Measurements from ENCODE around the gene PTPRG.

Gene PTPRG

DNA sequence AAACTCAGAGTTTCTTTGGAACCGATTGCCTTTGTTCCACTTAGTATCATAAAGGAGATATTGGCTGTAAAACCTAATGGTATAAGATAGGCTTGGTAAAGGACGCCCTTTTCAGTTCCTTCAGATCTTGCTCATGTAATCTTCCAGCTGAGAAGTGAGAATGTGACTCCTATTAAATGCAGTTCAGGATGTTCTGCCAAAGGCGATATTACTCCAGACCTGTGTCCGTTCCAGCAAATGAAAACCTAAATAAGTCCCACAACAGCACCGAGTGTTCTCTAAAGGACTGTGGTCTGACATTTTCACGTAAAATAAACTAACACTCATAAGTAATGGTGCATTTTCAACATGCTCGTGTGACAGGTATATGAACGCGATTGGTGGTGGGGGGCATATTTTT, 535.8 kb downstream of the PTPRG start:
- no peak for DNase-seq

DNA sequence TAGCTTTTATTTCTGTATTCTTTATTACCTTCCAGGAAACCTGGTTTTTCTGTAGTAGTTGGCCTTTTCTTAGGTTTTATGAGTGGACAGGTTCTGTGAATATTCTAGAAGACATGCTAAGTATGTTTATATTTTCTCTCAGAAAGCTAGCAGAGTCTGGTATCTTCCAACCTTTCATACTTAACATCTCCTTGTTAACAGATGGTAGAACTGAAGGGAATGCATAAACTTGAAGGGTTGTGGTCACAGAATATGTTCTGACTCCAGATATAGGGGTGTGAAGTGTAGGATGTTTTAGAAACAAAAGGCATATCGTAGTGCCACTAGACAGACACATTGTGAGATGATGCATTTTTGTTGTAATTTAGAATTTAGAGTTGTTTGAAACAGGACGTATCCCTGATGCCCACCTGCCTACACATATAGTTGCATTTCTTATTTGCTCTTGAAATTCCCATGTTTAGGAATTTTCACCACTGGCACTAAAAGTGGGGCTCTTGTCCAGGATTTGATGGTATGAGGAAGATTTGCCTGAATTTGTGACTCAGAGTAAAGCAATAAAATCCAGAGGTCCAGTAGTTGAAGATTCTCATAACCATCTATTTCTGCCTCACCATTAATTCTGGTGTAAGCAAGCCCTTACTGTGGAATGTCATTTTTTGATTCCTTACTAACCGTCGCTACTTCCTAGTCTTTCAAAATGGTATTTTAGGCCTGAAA, 537.4 kb downstream of the PTPRG start:
- DNase-seq: no peak

DNA sequence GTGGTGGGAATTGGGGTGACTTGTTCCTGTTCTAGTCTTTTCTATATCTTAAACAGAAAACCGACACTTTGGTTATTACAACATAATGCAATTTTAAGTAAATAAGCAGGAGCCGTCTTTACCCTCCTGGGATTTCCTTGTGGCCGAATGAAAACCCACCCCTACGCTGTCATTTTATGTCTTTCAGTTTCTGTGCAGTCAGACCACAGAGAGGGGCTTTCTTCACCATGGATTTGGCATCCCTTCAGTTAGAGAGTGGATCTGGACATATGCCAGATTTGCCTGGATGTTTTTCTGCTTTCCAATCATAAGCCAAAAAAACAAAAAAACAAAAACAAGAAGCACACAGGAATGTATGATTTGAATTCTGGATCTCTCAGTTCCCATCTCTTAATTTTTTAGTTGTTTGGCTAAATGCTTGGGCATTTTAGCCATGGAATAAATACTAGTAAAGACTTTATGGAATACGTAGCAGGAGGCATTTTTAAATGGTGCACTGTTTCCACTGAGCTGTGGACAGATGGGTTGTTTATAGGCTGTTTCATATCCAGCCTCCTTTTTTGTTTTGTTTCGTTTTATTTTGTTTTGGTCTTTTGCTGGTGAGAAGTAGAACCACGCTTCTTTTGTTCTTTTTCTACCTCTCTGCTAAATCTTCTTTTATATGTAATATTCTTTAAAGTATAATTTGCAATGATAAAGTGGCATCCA, 539.1 kb downstream of the PTPRG start:
- no peak for DNase-seq

DNA sequence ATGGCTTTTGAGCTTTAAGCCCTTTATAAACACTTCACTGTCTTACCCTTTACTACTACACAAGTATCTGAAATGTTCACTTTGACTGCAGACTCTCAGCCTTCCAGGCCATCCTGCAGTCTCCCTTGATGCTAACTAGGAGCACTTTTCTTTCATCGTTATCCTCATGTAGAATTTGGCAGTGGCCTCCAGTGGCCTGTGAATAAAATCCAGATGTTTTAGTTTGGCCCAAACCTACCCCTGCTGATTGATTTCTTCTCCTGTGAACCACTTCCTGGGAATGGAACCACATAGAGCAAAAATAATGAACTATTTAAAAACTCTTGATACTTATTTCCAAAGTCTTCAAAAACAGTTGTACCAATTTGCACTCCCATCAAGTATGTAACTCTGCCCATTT, 540.1 kb downstream of the PTPRG start:
- no peak for DNase-seq

DNA sequence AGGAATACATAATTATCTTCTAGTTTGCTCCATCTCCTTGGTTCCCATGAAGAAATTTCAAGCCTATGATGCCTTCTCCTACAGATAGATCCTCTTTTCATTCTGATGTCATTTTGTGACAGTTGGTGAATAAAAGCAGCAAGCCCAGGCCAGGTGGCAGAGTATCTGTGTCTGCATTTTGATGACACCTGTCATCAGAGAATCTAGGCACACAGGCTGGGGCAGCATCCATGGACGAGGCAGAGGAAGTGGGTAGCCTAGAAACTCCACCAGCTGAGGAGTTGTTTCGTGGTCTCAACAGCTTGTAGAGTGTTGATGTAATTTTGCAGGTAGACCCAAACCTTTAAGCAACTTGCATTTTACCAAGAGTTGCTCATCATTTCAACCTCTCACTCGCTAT, 542.2 kb downstream of the PTPRG start:
- no peak for DNase-seq

DNA sequence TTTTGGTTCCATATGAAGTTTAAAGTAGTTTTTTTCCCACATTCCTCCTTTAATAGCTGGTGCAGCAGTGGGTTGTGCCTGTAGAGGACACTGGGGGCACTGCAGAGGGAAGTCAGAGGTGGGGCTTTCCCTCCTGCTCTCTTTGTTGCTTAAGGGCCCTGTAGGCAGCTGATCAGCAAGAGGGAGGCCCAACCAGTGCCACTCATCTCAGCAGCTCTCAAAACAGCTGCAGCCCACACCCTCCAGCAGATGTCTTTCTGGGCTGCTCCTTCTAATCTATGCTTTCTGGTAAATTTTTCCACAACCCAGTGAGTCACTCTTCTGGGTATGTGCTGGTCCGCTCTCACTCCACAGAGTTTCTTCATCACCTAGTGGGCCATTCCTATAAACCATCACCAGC, 548.2 kb downstream of the PTPRG start:
- no peak for DNase-seq

DNA sequence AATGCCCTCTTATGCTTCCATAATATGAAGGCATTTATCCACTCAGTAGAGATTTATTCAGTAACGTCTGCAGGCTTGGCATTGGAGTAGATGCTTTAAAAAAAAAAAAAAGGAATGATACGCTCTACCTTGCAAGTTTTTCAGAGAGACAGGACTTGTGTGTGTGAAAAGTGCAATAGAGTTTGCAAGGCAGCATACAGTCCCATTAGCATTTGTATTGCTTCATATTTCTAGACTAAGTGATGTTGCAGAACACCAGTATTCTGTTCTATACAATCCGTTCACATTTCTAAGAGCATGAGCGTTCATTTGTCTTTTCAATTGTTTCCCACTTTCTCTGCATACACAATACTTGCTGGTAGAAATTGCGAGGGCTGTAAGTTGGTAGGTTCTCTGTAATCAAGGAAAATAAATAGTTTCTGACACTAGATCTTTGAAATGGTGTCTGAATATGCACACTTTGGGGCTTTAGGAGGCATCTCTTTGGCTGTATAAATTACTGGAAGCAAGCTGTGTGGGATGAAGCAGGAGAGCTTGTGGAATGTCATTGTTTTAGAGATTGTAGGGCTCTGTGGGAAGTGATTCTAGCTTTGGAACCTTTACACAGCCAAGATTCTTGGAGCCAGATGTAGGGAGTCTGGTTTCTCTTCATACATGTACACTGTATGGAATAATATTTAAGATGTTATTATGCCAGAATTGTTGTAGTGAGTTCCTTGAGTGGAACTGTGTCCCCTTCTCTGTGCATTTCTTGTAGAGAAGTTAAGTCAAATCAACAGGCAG, 549.3 kb downstream of the PTPRG start:
- DNase-seq: no peak

DNA sequence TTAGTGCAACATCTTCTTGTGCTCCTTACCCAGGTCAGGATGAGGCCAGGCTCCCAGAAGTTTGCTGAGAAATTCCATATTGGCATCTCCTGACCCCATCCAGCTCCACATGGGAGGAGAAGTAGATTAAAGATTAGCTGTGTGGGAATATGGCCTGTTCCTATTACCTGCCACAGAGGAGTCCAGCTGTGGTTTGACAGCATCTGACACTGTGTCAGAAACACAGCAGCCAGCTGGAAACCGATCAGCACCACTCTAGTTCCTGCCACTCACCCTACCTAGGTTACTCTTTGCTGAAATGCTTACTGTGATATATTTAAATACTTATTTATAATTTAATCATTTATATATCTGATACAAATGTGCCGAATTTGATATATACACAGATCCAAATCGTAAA, 551.7 kb downstream of the PTPRG start:
- no peak for DNase-seq

DNA sequence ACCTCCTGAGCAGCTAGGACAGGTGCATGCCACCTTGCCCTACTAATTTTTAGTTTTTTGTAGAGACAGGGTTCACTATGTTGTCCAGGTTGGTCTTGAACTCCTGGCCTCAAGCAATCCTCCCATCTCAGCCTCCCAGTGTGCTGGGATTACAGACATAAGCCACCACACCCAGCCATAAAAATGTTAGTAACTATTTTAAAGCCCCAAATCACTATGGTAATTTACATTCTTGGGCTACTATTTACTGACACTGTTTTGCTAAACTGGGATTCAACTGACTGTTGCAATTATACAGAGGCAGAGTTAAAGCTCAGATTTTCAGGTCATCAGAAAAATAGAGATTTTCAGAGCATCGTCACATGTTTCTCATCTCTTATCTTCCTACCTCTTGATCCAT, 553.4 kb downstream of the PTPRG start:
- DNase-seq: no peak

DNA sequence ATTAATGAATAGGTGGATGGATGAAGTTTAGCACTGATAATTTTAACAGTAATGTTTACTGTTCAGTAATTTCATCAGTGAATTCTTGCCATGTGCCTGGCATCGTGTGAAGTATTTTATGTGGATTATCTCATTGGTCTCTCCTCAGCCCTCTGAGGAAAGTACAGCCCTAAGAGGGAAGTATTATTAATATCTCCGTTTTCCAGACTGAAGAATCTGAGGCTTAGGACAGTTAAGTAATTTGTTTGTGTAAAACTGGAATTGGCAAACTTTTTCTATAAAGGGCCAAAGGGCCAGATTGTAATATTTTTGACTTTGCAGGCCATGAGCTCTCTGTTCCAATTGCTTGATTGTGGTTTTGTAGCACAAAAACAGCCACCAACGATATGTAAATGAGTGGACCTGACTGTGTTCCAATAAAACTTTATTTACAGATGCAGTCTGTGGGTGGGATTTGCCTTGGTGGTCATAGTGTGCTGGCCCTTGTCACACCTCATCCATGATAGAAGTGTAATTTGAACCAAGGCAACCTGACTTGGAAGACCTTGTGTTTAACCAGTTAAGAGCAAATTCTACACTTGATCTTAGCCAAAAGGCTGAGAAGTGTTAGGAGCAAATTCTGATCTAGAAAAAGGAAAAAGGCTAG, 556.7 kb downstream of the PTPRG start:
- DNase-seq: no peak

DNA sequence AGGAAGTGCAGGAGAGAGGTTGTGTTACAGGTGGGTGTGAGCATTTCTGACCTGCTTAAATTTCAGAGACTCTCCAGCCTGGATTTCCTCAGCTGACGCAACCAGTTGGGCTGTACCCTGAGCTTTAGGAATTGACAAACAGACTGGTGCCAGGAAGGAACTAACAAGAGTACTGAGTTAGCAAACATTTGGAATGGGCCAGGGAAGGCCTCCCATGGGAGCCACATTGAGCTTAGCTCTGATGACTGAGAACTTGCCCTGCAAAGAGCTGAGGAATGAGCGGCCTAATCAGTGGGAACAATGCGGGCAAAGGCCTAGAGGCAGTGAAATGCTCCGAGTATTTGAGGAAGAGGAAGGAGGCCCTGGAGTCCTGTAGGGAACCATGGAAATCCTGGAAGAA, 557.8 kb downstream of the PTPRG start:
- DNase-seq: no peak

DNA sequence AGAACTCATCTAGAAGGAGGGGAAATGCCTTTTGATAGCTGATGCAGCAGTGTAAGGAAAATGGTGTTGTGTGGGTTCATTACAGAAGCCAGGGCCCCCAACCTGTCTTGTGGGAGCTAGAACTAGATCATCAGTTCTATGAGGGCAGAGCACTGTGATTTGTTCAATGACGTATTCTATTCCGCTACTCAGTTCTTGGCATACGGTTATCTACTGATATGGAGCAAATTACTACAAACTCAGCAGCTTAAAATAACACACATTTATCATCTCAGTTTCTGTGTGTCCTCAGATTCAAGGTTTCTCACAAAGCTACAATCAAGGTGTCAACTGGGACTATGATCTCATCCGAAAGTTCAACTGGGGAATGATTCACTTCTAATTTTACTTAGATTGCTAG, 561.4 kb downstream of the PTPRG start:
- DNase-seq: no peak

DNA sequence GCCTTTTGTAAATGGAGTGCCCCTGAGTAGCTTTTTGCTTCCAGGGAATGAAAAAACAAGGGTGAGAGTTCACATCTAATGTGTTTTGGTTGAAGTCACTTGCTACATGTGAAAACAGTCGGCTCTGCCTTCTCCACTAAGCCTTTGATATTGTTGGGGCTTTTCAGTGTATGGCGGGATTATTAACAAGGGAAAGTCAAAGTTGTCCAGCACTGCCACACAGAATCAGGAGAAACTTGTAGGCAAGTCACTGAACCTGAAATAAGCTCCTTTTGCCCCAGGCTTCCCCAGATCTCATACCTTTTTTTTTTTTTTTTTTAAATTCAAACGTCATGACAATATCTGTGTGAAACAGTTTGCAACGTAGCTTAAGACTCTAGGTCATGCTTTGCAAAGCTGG, 564.0 kb downstream of the PTPRG start:
- DNase-seq: no peak

DNA sequence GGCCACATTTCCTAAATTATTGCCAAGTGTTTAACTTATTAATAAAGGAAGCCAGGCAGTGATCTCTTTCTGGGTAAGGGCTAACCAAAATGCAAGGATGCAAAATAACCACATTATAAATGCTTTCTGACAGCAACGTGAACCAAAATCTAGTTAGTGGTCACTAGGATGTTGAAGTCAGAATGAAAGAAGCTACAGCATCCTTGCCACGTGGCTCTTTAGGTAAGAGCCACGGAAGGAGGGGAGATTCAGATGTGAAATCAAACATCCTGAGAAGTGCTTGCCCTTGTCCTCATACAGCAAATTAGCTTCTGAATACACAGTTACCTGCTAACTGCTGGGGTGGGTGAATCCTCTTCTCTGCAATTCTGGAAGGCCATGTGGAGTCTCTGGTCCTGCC, 565.7 kb downstream of the PTPRG start:
- DNase-seq: no peak

DNA sequence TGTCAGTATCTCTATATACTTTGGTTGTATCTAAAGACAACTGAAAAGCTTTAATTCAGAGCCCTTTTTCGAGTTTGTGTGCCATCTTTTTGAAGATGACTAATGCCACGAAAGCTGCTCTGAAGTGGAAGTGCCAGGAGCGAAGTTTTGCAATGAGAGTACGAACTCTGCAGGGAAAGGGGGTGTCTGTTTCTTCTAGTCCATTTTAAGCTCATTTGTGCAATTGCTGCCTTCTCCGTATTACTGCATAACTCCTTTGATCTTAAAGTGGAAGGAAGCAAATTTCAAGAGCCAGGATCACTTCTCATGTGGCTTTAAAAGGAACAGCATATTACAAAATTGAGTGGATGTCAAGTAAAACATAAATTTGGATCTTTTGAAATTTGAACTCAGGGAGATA, 566.7 kb downstream of the PTPRG start:
- no peak for DNase-seq

DNA sequence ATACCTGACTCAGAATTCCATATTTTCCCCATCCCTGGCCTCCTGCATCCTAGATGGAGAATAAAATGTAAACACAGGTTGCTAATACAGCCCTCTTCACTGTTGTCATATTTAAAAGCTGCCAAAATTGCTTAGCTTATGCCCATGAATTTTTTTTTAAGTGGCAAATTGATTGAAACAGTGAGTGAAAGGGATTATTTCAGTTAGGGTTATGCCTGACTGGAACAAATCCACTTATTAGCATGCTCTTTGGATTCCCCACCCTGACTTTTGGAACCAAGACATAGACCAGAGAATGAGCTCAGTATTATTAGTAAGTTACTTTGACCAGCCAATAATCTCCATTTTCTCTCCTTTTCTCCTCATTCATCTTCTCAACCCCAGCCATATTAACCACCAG, 567.3 kb downstream of the PTPRG start:
- no peak for DNase-seq

DNA sequence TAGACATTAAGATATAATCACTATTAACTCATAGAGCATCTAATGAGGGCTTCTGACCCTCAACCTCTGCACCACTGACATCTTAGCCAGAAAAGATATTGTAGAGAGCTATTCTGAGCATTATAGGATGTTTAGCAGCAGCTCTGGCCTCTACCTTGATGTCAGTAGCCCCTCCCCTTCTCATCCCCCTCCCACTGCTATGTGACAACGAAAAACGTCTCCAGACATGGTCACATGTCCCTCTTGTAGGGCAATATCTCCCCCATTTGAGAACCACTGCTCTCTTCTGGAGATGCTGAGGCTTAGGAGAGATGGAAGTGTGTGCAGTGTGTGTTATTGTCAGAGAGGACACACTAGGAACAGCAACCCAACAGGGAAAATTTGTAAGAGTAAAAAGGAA, 569.7 kb downstream of the PTPRG start:
- DNase-seq: no peak

DNA sequence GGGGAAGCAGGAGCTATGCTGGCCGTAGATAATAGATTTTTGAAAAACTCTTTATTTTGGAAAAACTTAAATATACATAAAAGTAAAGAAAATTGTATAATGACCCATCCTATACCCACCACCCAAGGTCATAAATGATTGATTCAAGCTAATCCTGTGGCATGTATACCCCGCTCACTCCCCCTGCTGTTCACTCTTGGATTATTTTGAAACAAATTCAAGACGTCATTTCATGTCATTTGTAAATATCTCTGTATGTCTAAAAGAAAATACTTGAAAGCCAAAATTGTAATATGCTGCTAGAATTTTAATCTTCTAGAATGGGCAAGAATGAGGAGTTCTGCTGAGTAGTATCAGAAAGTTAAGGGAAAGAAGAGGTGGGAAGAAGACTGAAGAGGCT, 570.2 kb downstream of the PTPRG start:
- no peak for DNase-seq

DNA sequence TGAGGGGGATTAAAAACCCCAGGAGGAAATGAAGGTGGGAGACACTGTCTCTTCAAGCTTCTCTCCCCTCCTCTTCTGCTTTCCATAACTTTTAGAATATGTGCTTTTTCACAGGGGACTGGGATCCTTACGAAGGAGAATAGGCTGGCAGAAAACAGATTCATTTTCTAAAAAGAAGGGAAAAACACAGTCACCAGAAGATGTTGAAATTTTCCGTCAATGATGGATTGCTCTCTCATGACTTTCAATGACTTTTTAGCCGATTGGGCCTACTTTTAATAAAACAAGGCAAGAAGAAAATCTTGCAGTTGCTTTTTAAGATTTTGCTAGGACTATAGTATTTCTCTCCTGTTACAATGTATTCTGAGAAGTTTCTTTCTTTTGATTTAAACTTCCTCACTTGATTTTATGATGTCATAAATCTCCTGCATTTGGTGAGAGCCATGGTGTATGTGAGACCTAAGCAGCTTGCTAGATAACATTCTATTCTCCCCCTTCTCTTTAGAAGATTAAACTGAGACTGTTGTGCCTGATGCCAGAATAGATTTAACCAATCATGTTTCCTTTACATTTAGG, 570.7 kb downstream of the PTPRG start:
- no peak for DNase-seq

DNA sequence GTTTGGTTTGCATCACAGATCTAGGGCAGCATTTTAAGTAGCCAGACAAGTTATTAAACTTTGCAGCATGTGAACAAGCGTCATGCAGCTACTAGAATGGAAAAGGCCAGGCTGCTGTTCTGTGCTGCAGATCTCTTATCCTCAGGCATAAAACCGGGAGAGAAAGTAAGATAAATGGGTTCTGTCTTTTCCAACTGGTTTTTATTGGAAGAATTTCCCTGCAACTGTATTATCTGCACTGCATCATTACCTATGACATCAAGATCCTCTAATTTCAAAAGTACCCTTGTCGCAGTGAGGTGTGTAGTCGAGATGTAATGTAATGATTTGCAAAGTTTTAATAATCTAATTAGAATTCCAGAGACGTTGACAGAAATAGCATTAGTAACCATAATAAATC, 571.6 kb downstream of the PTPRG start:
- DNase-seq: no peak

DNA sequence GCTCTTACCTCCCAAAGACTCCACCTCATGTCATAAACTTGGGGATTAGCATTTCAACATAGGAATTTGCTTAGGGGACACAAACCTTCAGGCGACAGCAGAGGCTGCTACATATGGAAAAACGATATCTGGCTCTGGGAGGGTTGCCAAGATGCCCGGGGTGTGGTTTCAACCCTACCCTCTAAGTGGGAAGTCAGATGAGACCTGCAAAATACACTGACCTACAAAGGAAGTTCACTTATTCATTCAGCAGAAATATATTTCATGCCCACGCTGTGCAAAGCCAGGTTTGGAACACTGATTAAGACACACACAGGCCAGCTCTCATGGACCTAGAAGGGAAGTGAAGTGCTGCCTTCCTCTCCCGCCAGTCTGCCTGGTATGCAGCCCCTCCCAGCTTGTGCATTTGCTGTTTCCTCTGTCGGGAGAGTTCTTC, 572.7 kb downstream of the PTPRG start:
- DNase-seq: no peak

DNA sequence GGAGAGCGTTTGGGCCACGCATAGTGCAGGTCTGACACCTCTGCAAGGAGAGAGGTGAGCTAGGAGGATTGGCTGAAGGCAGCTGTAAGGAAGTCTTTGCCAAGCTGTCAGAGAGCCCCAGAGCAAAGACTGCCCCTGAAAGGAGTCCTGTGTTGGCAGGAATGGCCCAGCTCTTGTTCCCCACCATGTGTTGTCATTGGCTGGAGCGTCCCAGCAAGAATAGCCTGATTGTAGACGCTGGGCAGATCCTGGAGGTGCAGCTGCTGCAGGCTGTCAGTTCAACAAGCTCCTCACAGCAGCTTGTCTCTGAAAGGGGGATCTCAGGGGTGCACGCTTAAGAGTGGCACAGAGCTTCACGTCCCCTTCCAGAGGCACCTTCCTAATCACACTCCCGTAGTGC, 574.4 kb downstream of the PTPRG start:
- DNase-seq: no peak

DNA sequence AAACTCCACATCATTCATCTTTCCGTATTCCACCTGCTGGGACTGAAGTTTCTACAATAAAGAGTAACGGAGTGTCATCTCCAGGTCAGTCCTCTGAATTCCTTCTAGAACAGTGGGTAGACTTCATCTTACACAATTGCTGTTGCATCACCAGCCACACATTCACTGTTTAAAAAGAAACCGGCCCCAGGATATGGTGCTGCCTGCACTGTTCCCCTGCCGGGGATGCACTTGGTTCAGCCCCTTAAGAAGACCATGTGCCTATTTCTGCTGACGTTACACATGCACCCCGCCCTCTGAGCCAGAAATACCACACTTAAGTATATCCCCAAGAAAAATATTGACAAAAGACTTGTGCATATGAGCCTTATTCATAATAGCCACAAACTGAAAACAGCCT, 578.6 kb downstream of the PTPRG start:
- DNase-seq: no peak
